H1 (cell line): ENCODE data around the gene PCBP1. TPM values are rescaled to one million over a fixed set of nuclear protein-coding genes. Genes with fewer than 3 reads are reported as not detected.

ENCODE experiments used
- CTCF ChIA-PET: fragments of 300-600 bp; sonication (Branson Sonifier 250); formaldehyde crosslinking; loops from one replicate; lab custom pipeline; 2021; ENCODE audit not compliant: partially characterized antibody; lab: Charles Lee
- POLR2A ChIA-PET: fragments of 300-600 bp; sonication (Branson Sonifier 250); formaldehyde crosslinking; loops from one replicate; lab custom pipeline; 2021; ENCODE audit warnings: inconsistent platforms; ENCODE audit not compliant: partially characterized antibody; lab: Charles Lee
- DNase-seq, 2 experiments: peaks; one replicate each; pipeline versions ENCODE4 v3.0.0 to v3.0.0-alpha.2; 2010 to 2022; ENCODE audit warnings: low spot score in 2 of 2, low read depth in 1 of 2, mixed read lengths in 1 of 2
- FAIRE-seq: peaks from 2 replicates; lab custom pipeline; 2011; peaks lifted over from hg19 to GRCh38; lab: Jason Lieb, UNC
- H2AFZ ChIP-seq: 2 replicates; pipeline ENCODE4 v1.8.1; 2012; ENCODE audit warnings: low read length, inconsistent platforms
- H2AK5ac ChIP-seq: 2 replicates; pipeline ENCODE4 v1.6.1; 2013; ENCODE audit warnings: low read depth, low read length
- H2BK120ac ChIP-seq: replicated peaks from 2 replicates; pipeline ENCODE3; 2013; ENCODE audit warnings: low read depth, low read length, inconsistent platforms
- H2BK12ac ChIP-seq: 2 replicates; pipeline ENCODE4 v1.6.1; 2013; ENCODE audit warnings: low read depth, low read length
- H2BK15ac ChIP-seq: 2 replicates; pipeline ENCODE4 v1.6.1; 2013; ENCODE audit warnings: low read length
- H2BK20ac ChIP-seq: 2 replicates; pipeline ENCODE4 v1.6.1; 2013; ENCODE audit warnings: low read length
- H2BK5ac ChIP-seq: 2 replicates; pipeline ENCODE4 v1.6.1; 2013; ENCODE audit warnings: low read depth, low read length
- H3K14ac ChIP-seq: 2 replicates; pipeline ENCODE4 v1.6.1; 2013; ENCODE audit warnings: inconsistent platforms; ENCODE audit not compliant: insufficient read length
- H3K18ac ChIP-seq: 2 replicates; pipeline ENCODE4 v1.6.1; 2013; ENCODE audit warnings: low read length; ENCODE audit errors: extremely low read depth
- H3K23ac ChIP-seq: 2 replicates; pipeline ENCODE4 v1.6.1; 2013; ENCODE audit warnings: inconsistent platforms; ENCODE audit not compliant: insufficient read length
- H3K23me2 ChIP-seq: 2 replicates; pipeline ENCODE4 v1.6.1; 2013; ENCODE audit warnings: low read depth, low read length
- H3K27ac ChIP-seq: 2 replicates; pipeline ENCODE4 v1.6.1; 2011; ENCODE audit warnings: low read depth, low read length, inconsistent platforms
- H3K27me3 ChIP-seq, 4 experiments: replicated peaks in 1 of 4; 1 replicate in 1 of 4; 2 replicates in 3 of 4; pipeline versions ENCODE4 v1.6.1 to v1.8.1; 2011 to 2013; ENCODE audit warnings: low read length in 3 of 4, mild to moderate bottlenecking in 3 of 4, inconsistent platforms in 2 of 4, mixed read lengths in 2 of 4, moderate library complexity in 1 of 4; ENCODE audit not compliant: control insufficient read depth in 3 of 4, insufficient read depth in 3 of 4; ENCODE audit errors: extremely low read depth in 1 of 4
- H3K36me3 ChIP-seq, 4 experiments: 2 replicates each; pipeline versions ENCODE4 v1.6.1 to v1.8.1; 2011 to 2013; ENCODE audit warnings: mild to moderate bottlenecking in 4 of 4, low read length in 3 of 4, moderate library complexity in 2 of 4, control low read depth in 1 of 4, inconsistent platforms in 1 of 4; ENCODE audit not compliant: insufficient read depth in 4 of 4, control insufficient read depth in 2 of 4
- H3K4ac ChIP-seq: replicated peaks from 2 replicates; pipeline ENCODE3; 2013; ENCODE audit warnings: low read length, low read depth, mixed read lengths, inconsistent platforms; ENCODE audit not compliant: insufficient read length
- H3K4me1 ChIP-seq, 4 experiments: replicated peaks in 1 of 4; 1 replicate in 1 of 4; 2 replicates in 3 of 4; pipeline versions ENCODE4 v1.6.1 to v1.8.1; 2011 to 2013; ENCODE audit warnings: low read length in 3 of 4, inconsistent platforms in 2 of 4, mixed read lengths in 1 of 4; ENCODE audit not compliant: insufficient read depth in 4 of 4, control insufficient read depth in 3 of 4
- H3K4me2 ChIP-seq, 2 experiments: 2 replicates each; pipeline versions ENCODE4 v1.6.1 to v1.8.1; 2011 to 2013; ENCODE audit warnings: low read depth in 2 of 2, low read length in 2 of 2, control low read depth in 1 of 2, inconsistent platforms in 1 of 2, mild to moderate bottlenecking in 1 of 2; ENCODE audit not compliant: insufficient read depth in 1 of 2
- H3K4me3 ChIP-seq, 4 experiments: fragments of 200-600, 300-600 bp in 1 of 4; sonication (generic), shearing (Covaris generic), sonication (Bioruptor Twin) in 1 of 4; 2 replicates each; pipeline versions ENCODE4 v1.5.1 to v1.8.1; 2011 to 2016; ENCODE audit warnings: low read length in 4 of 4, low read depth in 3 of 4, control low read depth in 2 of 4, inconsistent platforms in 2 of 4, mild to moderate bottlenecking in 2 of 4, mixed read lengths in 1 of 4, moderate library complexity in 1 of 4; ENCODE audit not compliant: insufficient read depth in 2 of 4; ENCODE audit errors: extremely low read depth in 1 of 4
- H3K56ac ChIP-seq: replicated peaks from 2 replicates; pipeline ENCODE3; 2013; ENCODE audit warnings: low read depth, mild to moderate bottlenecking, mixed read lengths, low read length, inconsistent platforms; ENCODE audit not compliant: insufficient read length
- H3K79me1 ChIP-seq: 2 replicates; pipeline ENCODE4 v1.6.1; 2013; ENCODE audit warnings: low read depth, low read length, control low read depth
- H3K79me2 ChIP-seq, 2 experiments: 2 replicates each; pipeline versions ENCODE4 v1.6.1 to v1.8.1; 2012 to 2013; ENCODE audit warnings: low read length in 2 of 2, mild to moderate bottlenecking in 2 of 2, inconsistent platforms in 1 of 2; ENCODE audit not compliant: insufficient read depth in 2 of 2, control insufficient read depth in 1 of 2
- H3K9ac ChIP-seq, 4 experiments: replicated peaks in 1 of 4; 1 replicate in 1 of 4; 2 replicates in 3 of 4; pipeline versions ENCODE4 v1.6.1 to v1.8.1; 2011 to 2013; ENCODE audit warnings: low read depth in 3 of 4, low read length in 3 of 4, control low read depth in 2 of 4, mild to moderate bottlenecking in 2 of 4, moderate library complexity in 2 of 4, inconsistent platforms in 1 of 4; ENCODE audit errors: extremely low read depth in 1 of 4
- H3K9me3 ChIP-seq, 2 experiments: 2 replicates each; pipeline versions ENCODE4 v1.6.1 to v1.8.1; 2012 to 2013; ENCODE audit warnings: mild to moderate bottlenecking in 2 of 2, moderate library complexity in 2 of 2, control low read depth in 1 of 2, inconsistent platforms in 1 of 2, low read depth in 1 of 2, low read length in 1 of 2, mixed read lengths in 1 of 2; ENCODE audit not compliant: insufficient read depth in 2 of 2
- H4K20me1 ChIP-seq, 2 experiments: replicated peaks in 1 of 2; 2 replicates each; pipeline versions ENCODE3 to v1.8.1; 2011 to 2013; ENCODE audit warnings: inconsistent platforms in 2 of 2, low read length in 2 of 2, mild to moderate bottlenecking in 1 of 2; ENCODE audit not compliant: insufficient read depth in 2 of 2, control insufficient read depth in 1 of 2
- H4K5ac ChIP-seq: 2 replicates; pipeline ENCODE4 v1.6.1; 2013; ENCODE audit warnings: low read length, low read depth, mixed read lengths, inconsistent platforms; ENCODE audit not compliant: insufficient read length
- H4K8ac ChIP-seq: 2 replicates; pipeline ENCODE4 v1.8.0; 2013; ENCODE audit warnings: mild to moderate bottlenecking, moderate library complexity, low read length, inconsistent platforms; ENCODE audit not compliant: insufficient read depth; ENCODE audit errors: extremely low read depth
- H4K91ac ChIP-seq: replicated peaks from 2 replicates; pipeline ENCODE3; 2013; ENCODE audit warnings: low read length, mixed read lengths, inconsistent platforms; ENCODE audit not compliant: insufficient read length
- ASH2L ChIP-seq: fragments of 200-600, 300-600 bp; sonication (generic); IDR thresholded peaks from one replicate; pipeline ENCODE4 v1.7.1; 2017; ENCODE audit warnings: low read length
- BACH1 ChIP-seq: IDR thresholded peaks from 2 replicates; pipeline ENCODE4 v1.6.1; 2012; ENCODE audit warnings: low read length, improper control_type of control experiment
- BRCA1 ChIP-seq: IDR thresholded peaks from 2 replicates; pipeline ENCODE4 v1.6.1; 2012; ENCODE audit warnings: low read depth, low read length, improper control_type of control experiment
- CBX5 ChIP-seq: fragments of 300-800, 300-1000 bp; sonication (generic); IDR thresholded peaks from 2 replicates; pipeline ENCODE4 v1.7.1; 2016; ENCODE audit warnings: antibody characterized with exemption, low read length, low read depth
- CHD1 ChIP-seq: IDR thresholded peaks from 2 replicates; pipeline ENCODE4 v1.6.1; 2012; ENCODE audit warnings: low read depth, low read length, improper control_type of control experiment
- CREB1 ChIP-seq: IDR thresholded peaks from 2 replicates; pipeline ENCODE4 v1.6.1; 2012; ENCODE audit warnings: inconsistent platforms
- EP300 ChIP-seq, 2 experiments: IDR thresholded peaks; 1 replicate in 1 of 2; 2 replicates in 1 of 2; pipeline ENCODE4 v1.6.1; 2011 to 2012; ENCODE audit warnings: low read depth in 2 of 2, low read length in 2 of 2, mild to moderate bottlenecking in 2 of 2, borderline replicate concordance in 1 of 2, inconsistent platforms in 1 of 2, moderate library complexity in 1 of 2
- FOSL1 ChIP-seq: IDR thresholded peaks from 2 replicates; pipeline ENCODE4 v1.6.1; 2011; ENCODE audit warnings: mild to moderate bottlenecking, low read depth, low read length, moderate library complexity; ENCODE audit not compliant: insufficient read depth
- POLR2A ChIP-seq, 2 experiments: IDR thresholded peaks; 1 replicate in 1 of 2; 2 replicates in 1 of 2; pipeline ENCODE4 v1.6.1; 2011; ENCODE audit warnings: low read depth in 2 of 2, low read length in 2 of 2, mild to moderate bottlenecking in 2 of 2; ENCODE audit errors: control extremely low read depth in 1 of 2
- RAD21 ChIP-seq, 2 experiments: IDR thresholded peaks in 1 of 2; conservative IDR thresholded peaks in 1 of 2; 2 replicates each; pipeline ENCODE4 v1.6.1; 2011; ENCODE audit warnings: low read depth in 2 of 2, low read length in 2 of 2, improper control_type of control experiment in 1 of 2, inconsistent platforms in 1 of 2, mild to moderate bottlenecking in 1 of 2, moderate library complexity in 1 of 2
- SIX5 ChIP-seq: IDR thresholded peaks from 2 replicates; pipeline ENCODE4 v1.6.1; 2011; ENCODE audit warnings: mild to moderate bottlenecking, low read depth, low read length
- SP4 ChIP-seq: IDR thresholded peaks from 2 replicates; pipeline ENCODE4 v1.6.1; 2012; ENCODE audit warnings: low read length, inconsistent platforms
- SRF ChIP-seq: IDR thresholded peaks from 2 replicates; pipeline ENCODE4 v1.6.1; 2011; ENCODE audit warnings: mild to moderate bottlenecking, low read depth, low read length, moderate library complexity
- TAF1 ChIP-seq: IDR thresholded peaks from 2 replicates; pipeline ENCODE4 v1.6.1; 2011; ENCODE audit warnings: mild to moderate bottlenecking, low read depth, low read length
- TAF7 ChIP-seq: optimal IDR thresholded peaks from 2 replicates; pipeline ENCODE3; 2011; ENCODE audit warnings: low read depth, mild to moderate bottlenecking, inconsistent platforms, low read length, moderate library complexity, borderline replicate concordance
- TCF12 ChIP-seq: IDR thresholded peaks from 2 replicates; pipeline ENCODE4 v1.6.1; 2011; ENCODE audit warnings: low read depth, mild to moderate bottlenecking, low read length
- WGBS, 2 experiments: shearing (Covaris generic) in 1 of 2; methylation state at CpG; one replicate each; pipeline versions ENCODE4 v1.1.6 to v1.1.7; 2013 to 2015; ENCODE audit warnings: low lambda C conversion rate in 2 of 2, mixed read lengths in 2 of 2, inconsistent platforms in 1 of 2, low coverage in 1 of 2, missing lambda C conversion rate in 1 of 2; ENCODE audit not compliant: insufficient replicate concordance in 2 of 2, insufficient coverage in 1 of 2, insufficient read length in 1 of 2; ENCODE audit errors: extremely low coverage in 1 of 2, missing lambda C conversion rate in 1 of 2; 5-methylcytosine and 5-hydroxymethylcytosine counted together
- polyA plus RNA-seq, 7 experiments: library from polyadenylated mRNA; depleted of rRNA in 3 of 7; stranded (reverse) in 5 of 7; unstranded in 2 of 7; fragments of >200 nt in 5 of 7; fragments of 200-250 nt in 2 of 7; gene quantifications; 1 replicate in 5 of 7; 2 replicates in 1 of 7; 4 replicates in 1 of 7; pipeline versions ENCODE4 v1.2.1 to v1.2.3, GENCODE V29; 2011 to 2013; ENCODE audit warnings: missing spikeins in 2 of 7, mixed read lengths in 2 of 7
- total RNA-seq: library from RNA; stranded (reverse); fragmentation: NEBNext Ultra II Directional; extraction: Animal tissue kit (Norgen Biotek cat#: 25700); gene quantifications from 2 replicates; pipeline ENCODE4 v1.2.1, GENCODE V29; 2021

Gene PCBP1
- total and polyA plus RNA-seq, 2 of the 8 experiments (the other 6 are each of a cell fraction or from before 2014, with no cell fraction given) = 279 to 493 TPM

DNA sequence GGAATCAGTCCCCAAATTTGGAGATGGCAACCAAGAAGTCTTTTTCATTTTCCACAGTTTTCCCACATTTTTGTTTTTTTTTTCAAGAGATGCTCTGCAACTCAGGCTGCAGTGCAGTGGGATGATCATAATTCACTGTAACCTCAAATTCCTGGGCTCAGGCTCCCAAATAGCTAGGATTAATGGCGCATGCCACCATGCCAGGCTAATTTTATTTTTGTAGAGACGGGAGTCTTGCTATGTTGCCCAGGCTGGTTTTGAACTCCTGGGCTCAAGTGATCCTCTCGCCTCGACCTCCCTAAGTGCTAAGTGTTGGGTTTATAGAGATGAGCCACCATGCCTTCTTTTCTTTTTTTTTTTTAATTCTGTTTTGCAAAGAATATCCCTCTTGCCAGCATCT, 35.2 kb downstream of the PCBP1 start:
- Histone ChIP-seq H3K23ac (no peak overlapping the region), H3K27ac (no peak overlapping the region), H3K4me3 (no peak overlapping the region), H2BK12ac (no peak overlapping the region), H2BK5ac (no peak overlapping the region), H3K4ac (no peak overlapping the region), H4K20me1 (no peaks in the 10 kb centered on the region), H3K56ac (no peak overlapping the region), H3K9me3 (no peaks in the 10 kb centered on the region), H2BK120ac (no peak overlapping the region), H2BK20ac (no peak overlapping the region), H3K4me1 (peaks cover 11 to 21% (median 17%) of the 10 kb centered on the region in 4 experiments), H3K4me2 (peak overlapping the region in 1 of 2 experiments; percentile 70; a peak in 1 of 4 replicates), H3K79me1 (no peaks in the 10 kb centered on the region), H3K18ac (no peak overlapping the region; the same call in 1 of the 2 replicates), H3K36me3 (no peaks in the 10 kb centered on the region), H3K27me3 (no peaks in the 10 kb centered on the region; a peak in 1 of 7 replicates), H4K8ac (no peak overlapping the region), H2AK5ac (no peak overlapping the region), H2BK15ac (no peak overlapping the region), H3K23me2 (peaks cover 10% of the 10 kb centered on the region; the same call in 1 of the 2 replicates), H4K91ac (no peak overlapping the region), H4K5ac (no peak overlapping the region), H2AFZ (no peak overlapping the region), H3K9ac (no peak overlapping the region), H3K79me2 (no peaks in the 10 kb centered on the region), H3K14ac (no peak overlapping the region)
- WGBS, 2 experiments = 82% methylated on average over 4 of the region's 4 CpGs; no CpG with 5 or more reads in 1 of the 2 experiments
- POLR2A ChIA-PET = interaction anchor here (8.9 to 51.3 kb wide), 3 partner anchors 12 to 36 kb away, joined by 188 to 1553 read pairs (median 444); partner anchors contain the start of gene PCBP1
- DNase-seq (no peak), FAIRE-seq (no peak)
- CTCF ChIA-PET = interaction anchor here (0.6 to 2.0 kb wide), 11 partner anchors 9 to 69 kb away, joined by 3 to 14 read pairs (median 5); partner anchors contain the start of gene C2orf42
- TF ChIP-seq CBX5 (no peak), EP300 (IDR thresholded peaks at IDR 0.05; ENCODE audit: borderline replicate concordance in 1 of 2, low read depth in 2 of 2, low read length in 2 of 2) (no peak), POLR2A (IDR thresholded peaks at IDR 0.05; ENCODE audit: control extremely low read depth in 1 of 2, low read depth in 2 of 2, low read length in 2 of 2) (no peak), ASH2L (no peak), BRCA1 (no peak), TCF12 (no peak), SP4 (no peak), BACH1 (no peak), CHD1 (no peak), RAD21 (IDR thresholded peaks at IDR 0.05 in 1 of 2, conservative IDR thresholded peaks at IDR 0.05 in 1 of 2; ENCODE audit: low read depth in 2 of 2, low read length in 2 of 2) (no peak), TAF1 (no peak), FOSL1 (no peak), CREB1 (no peak), TAF7 (no peak), SIX5 (no peak), SRF (no peak)
